ENCODE results near the gene MAP4. TPM values are rescaled to one million over a fixed set of nuclear protein-coding genes. Genes with fewer than 3 reads are reported as not detected.

Gene MAP4
- total RNA-seq, 1 experiment from 2014 or later = 108 TPM

DNA sequence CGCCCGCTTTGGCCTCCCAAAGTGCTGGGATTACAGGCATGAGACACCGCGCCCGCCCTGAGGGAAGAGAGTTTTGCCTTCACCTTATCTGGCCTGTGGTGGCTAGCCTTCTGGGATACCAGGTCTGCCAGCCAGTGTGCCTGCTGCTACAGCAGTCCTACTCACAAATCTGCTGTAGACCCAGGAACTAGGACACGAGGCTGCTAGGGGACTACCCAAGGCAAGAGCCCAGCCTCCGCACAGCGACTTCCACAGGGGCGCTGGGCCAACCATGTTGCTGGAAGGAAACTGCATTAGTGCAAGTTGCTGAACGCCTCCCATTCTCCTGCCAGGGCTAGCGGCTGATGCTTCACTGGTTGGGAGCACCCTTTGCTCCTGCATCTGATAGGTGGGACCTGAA, 159.5 kb downstream of the MAP4 start:
- H3K9ac ChIP-seq (ENCODE audit: low read length) = no peak overlapping the region
- H3K4me3 ChIP-seq (ENCODE audit: low read length) = no peak overlapping the region
- H2AFZ ChIP-seq (ENCODE audit: low read length) = no peak overlapping the region
- H3F3A ChIP-seq (ENCODE audit: low read length, unreplicated experiment) = peaks cover under 1% of the 10 kb centered on the region
- H3K9me3 ChIP-seq (ENCODE audit: low read length) = no peaks in the 10 kb centered on the region
- no peaks in the 10 kb centered on the region for H3K27me3 ChIP-seq (ENCODE audit: low read length)
- DNase-seq (no peak), ATAC-seq (no peak)
- CTCF ChIA-PET = no interaction called here
- H3K4me2 ChIP-seq (ENCODE audit: low read length) = no peak overlapping the region
- no peaks in the 10 kb centered on the region for H3K4me1 ChIP-seq (ENCODE audit: insufficient read depth, low read length)
- H3K36me3 ChIP-seq (ENCODE audit: low read depth, low read length) = peaks cover 32% of the 10 kb centered on the region; the same call in 1 of the 2 replicates
- no peaks in the 10 kb centered on the region for H3K79me2 ChIP-seq (ENCODE audit: low read length)
- POLR2A ChIA-PET (ENCODE audit: unreplicated experiment) = no interaction called here
- BruUV-seq (replicated peaks) = no TSS peak
- no peaks in the 10 kb centered on the region for H4K20me1 ChIP-seq (ENCODE audit: low read length)
- no peaks in the 10 kb centered on the region for H3K9me2 ChIP-seq (replicated peaks; ENCODE audit: low read length)
- intact Hi-C loops (cut with micrococcal nuclease) = no loop called here
- H3K27ac ChIP-seq (ENCODE audit: low read length) = no peak overlapping the region
- TF ChIP-seq EZH2 (IDR thresholded peaks at IDR 0.05; ENCODE audit: low read length, unreplicated experiment) = no peak
- no peak for TF ChIP-seq CTCF (conservative IDR thresholded peaks at IDR 0.05; ENCODE audit: low read depth, low read length)
- no peak for TF ChIP-seq EZH2phosphoT487 (IDR thresholded peaks at IDR 0.05; ENCODE audit: borderline replicate concordance, low read length)

GRCh38 chr3:47855461-47856383, 160.5 kb downstream of the MAP4 start:
- ChIA-PET POLR2A (ENCODE audit: unreplicated experiment) (interaction anchor here (0.5 kb wide), 1 partner anchor 31 kb away, joined by 3 read pairs; no protein-coding TSS in a partner anchor), CTCF (no interaction called here)
- intact Hi-C loops (cut with micrococcal nuclease) = no loop called here

More at GRCh38 chr3:47855461-47856383, 160.5 kb downstream of the MAP4 start:
- Histone ChIP-seq H3K4me1 (ENCODE audit: insufficient read depth, low read length) (no peaks in the 10 kb centered on the region), H3K9me2 (replicated peaks; ENCODE audit: low read length) (no peaks in the 10 kb centered on the region), H3K9ac (ENCODE audit: low read length) (no peak overlapping the region), H3K27me3 (ENCODE audit: low read length) (no peaks in the 10 kb centered on the region), H3F3A (ENCODE audit: low read length, unreplicated experiment) (peaks cover 4% of the 10 kb centered on the region), H3K9me3 (ENCODE audit: low read length) (no peaks in the 10 kb centered on the region), H3K36me3 (ENCODE audit: low read depth, low read length) (peaks cover 34% of the 10 kb centered on the region; the same call in 1 of the 2 replicates), H3K4me2 (ENCODE audit: low read length) (no peak overlapping the region), H2AFZ (ENCODE audit: low read length) (no peak overlapping the region), H3K4me3 (ENCODE audit: low read length) (no peak overlapping the region), H3K79me2 (ENCODE audit: low read length) (no peaks in the 10 kb centered on the region), H3K27ac (ENCODE audit: low read length) (no peak overlapping the region), H4K20me1 (ENCODE audit: low read length) (no peaks in the 10 kb centered on the region)
- ATAC-seq = no peak
- TF ChIP-seq EZH2 (IDR thresholded peaks at IDR 0.05; ENCODE audit: low read length, unreplicated experiment) (no peak), EZH2phosphoT487 (IDR thresholded peaks at IDR 0.05; ENCODE audit: borderline replicate concordance, low read length) (no peak), CTCF (conservative IDR thresholded peaks at IDR 0.05; ENCODE audit: low read depth, low read length) (no peak)
- no peak for DNase-seq
- BruUV-seq (replicated peaks) = no TSS peak

Data from PC-3 (cell line).